Measurements from ENCODE around the gene BAG1.

BAG1 gene

GRCh38 chr9:33273266-33273971, 8.9 kb upstream of the BAG1 start:
- no peak overlapping the region for H3K27ac Mint-ChIP-seq
- H3K9me3 Mint-ChIP-seq: no peaks in the 10 kb centered on the region
- no peaks in the 10 kb centered on the region for H3K27me3 Mint-ChIP-seq (ENCODE audit: low read depth)
- peaks cover 70% of the 10 kb centered on the region for H3K36me3 Mint-ChIP-seq (ENCODE audit: low read depth)
- H3K4me1 Mint-ChIP-seq: peaks cover 6% of the 10 kb centered on the region
- no peak overlapping the region for H3K4me3 Mint-ChIP-seq
- TF ChIP-seq CTCF (IDR thresholded peaks at IDR 0.05; ENCODE audit: unreplicated experiment in 3 of 3): no peak

GRCh38 chr9:33272061-33272460, 7.6 kb upstream of the BAG1 start:
- H3K27me3 Mint-ChIP-seq (ENCODE audit: low read depth): no peaks in the 10 kb centered on the region

GRCh38 chr9:33270146-33270545, 5.6 kb upstream of the BAG1 start:
- Mint-ChIP-seq H3K4me3 (no peak overlapping the region), H3K4me1 (peaks cover 15% of the 10 kb centered on the region), H3K36me3 (ENCODE audit: low read depth) (peaks cover 52% of the 10 kb centered on the region), H3K27ac (no peak overlapping the region), H3K27me3 (ENCODE audit: low read depth) (no peaks in the 10 kb centered on the region), H3K9me3 (no peaks in the 10 kb centered on the region)
- TF ChIP-seq CTCF (IDR thresholded peaks at IDR 0.05; ENCODE audit: unreplicated experiment in 3 of 3): no peak

More at GRCh38 chr9:33272061-33272460, 7.6 kb upstream of the BAG1 start:
- H3K36me3 Mint-ChIP-seq (ENCODE audit: low read depth): peaks cover 61% of the 10 kb centered on the region
- no peaks in the 10 kb centered on the region for H3K9me3 Mint-ChIP-seq
- no peak overlapping the region for H3K27ac Mint-ChIP-seq
- H3K4me3 Mint-ChIP-seq: no peak overlapping the region
- no peak for TF ChIP-seq CTCF (IDR thresholded peaks at IDR 0.05; ENCODE audit: unreplicated experiment in 3 of 3)
- peaks cover 6% of the 10 kb centered on the region for H3K4me1 Mint-ChIP-seq

- peaks cover 37% of the 10 kb centered on the region for H3K36me3 Mint-ChIP-seq (ENCODE audit: low read depth)
- peaks cover 21% of the 10 kb centered on the region for H3K4me1 Mint-ChIP-seq
- no peaks in the 10 kb centered on the region for H3K9me3 Mint-ChIP-seq
- H3K27ac Mint-ChIP-seq: no peak overlapping the region
- no peak for TF ChIP-seq CTCF (IDR thresholded peaks at IDR 0.05; ENCODE audit: unreplicated experiment in 3 of 3)
- H3K27me3 Mint-ChIP-seq (ENCODE audit: low read depth): no peaks in the 10 kb centered on the region
- peak overlapping the region; percentile 0 to 86 (median 37) for H3K4me3 Mint-ChIP-seq
Observed at GRCh38 chr9:33267151-33267767, 2.8 kb upstream of the BAG1 start.

- H3K36me3 Mint-ChIP-seq (ENCODE audit: low read depth): peaks cover 30% of the 10 kb centered on the region
- H3K27ac Mint-ChIP-seq: peak overlapping the region; percentile 28 to 87 (median 85)
- H3K4me3 Mint-ChIP-seq: peak overlapping the region; percentile 91 to 98 (median 94)
- H3K27me3 Mint-ChIP-seq (ENCODE audit: low read depth): no peaks in the 10 kb centered on the region
- H3K9me3 Mint-ChIP-seq: no peaks in the 10 kb centered on the region
- TF ChIP-seq CTCF (IDR thresholded peaks at IDR 0.05; ENCODE audit: unreplicated experiment in 3 of 3): no peak
- peaks cover 21% of the 10 kb centered on the region for H3K4me1 Mint-ChIP-seq
Observed at GRCh38 chr9:33265211-33265865, 830 bp upstream of the BAG1 start.

All from nephron (organoid).